CD4-positive, alpha-beta memory T cell (primary cell): ENCODE results near the gene ACOXL. TPM values are rescaled to one million over a fixed set of nuclear protein-coding genes. Genes with fewer than 3 reads are reported as not detected.

Experiments used
- CTCF ChIA-PET: fragments of 350-600 bp; sonication (Branson Sonifier 250); formaldehyde crosslinking; loops from one replicate; lab custom pipeline; 2021; ENCODE audit warnings: inconsistent platforms; ENCODE audit not compliant: partially characterized antibody; lab: Charles Lee
- POLR2A ChIA-PET: fragments of 350-600 bp; sonication (Branson Sonifier 250); formaldehyde crosslinking; loops from one replicate; lab custom pipeline; 2021; ENCODE audit not compliant: partially characterized antibody; lab: Charles Lee
- DNase-seq, 5 donors: peaks; one replicate each; pipeline versions ENCODE4 v3.0.0 to v3.0.0-alpha.2; 2020 to 2022; ENCODE audit warnings: mixed read lengths in 1 of 5
- H3K27ac ChIP-seq: one replicate; pipeline ENCODE4 v1.7.0; 2013; ENCODE audit warnings: low read depth, low read length
- H3K27me3 ChIP-seq: 2 replicates; pipeline ENCODE4 v1.7.0; 2013; ENCODE audit warnings: mild to moderate bottlenecking, low read length, moderate library complexity; ENCODE audit not compliant: insufficient read depth
- H3K36me3 ChIP-seq: 2 replicates; pipeline ENCODE4 v1.7.0; 2013; ENCODE audit warnings: mild to moderate bottlenecking, low read length, moderate library complexity; ENCODE audit not compliant: insufficient read depth
- H3K4me1 ChIP-seq: 2 replicates; pipeline ENCODE4 v1.7.0; 2013; ENCODE audit warnings: mild to moderate bottlenecking, low read length, moderate library complexity; ENCODE audit not compliant: insufficient read depth
- H3K4me3 ChIP-seq, 2 donors: one replicate each; pipeline ENCODE4 v1.7.0; 2013; ENCODE audit warnings: low read length in 2 of 2, mild to moderate bottlenecking in 1 of 2
- H3K9me3 ChIP-seq, 2 donors: one replicate each; pipeline ENCODE4 v1.7.0; 2013; ENCODE audit warnings: low read length in 2 of 2, control low read depth in 1 of 2; ENCODE audit not compliant: control insufficient read depth in 1 of 2
- H3K27ac Mint-ChIP-seq, 7 donors: one replicate each; pipeline ENCODE4 v1.8.0; 2020 to 2021; ENCODE audit warnings: mixed read lengths in 7 of 7, mild to moderate bottlenecking in 6 of 7, inconsistent platforms in 3 of 7, moderate library complexity in 3 of 7
- H3K27me3 Mint-ChIP-seq, 2 donors: one replicate each; pipeline ENCODE4 v1.8.0; 2020 to 2021; ENCODE audit warnings: mixed read lengths in 2 of 2
- H3K36me3 Mint-ChIP-seq, 2 donors: one replicate each; pipeline ENCODE4 v1.8.0; 2020 to 2021; ENCODE audit warnings: mixed read lengths in 2 of 2, inconsistent platforms in 1 of 2, mild to moderate bottlenecking in 1 of 2
- H3K4me1 Mint-ChIP-seq, 4 donors: one replicate each; pipeline ENCODE4 v1.8.0; 2020 to 2021; ENCODE audit warnings: mixed read lengths in 4 of 4, mild to moderate bottlenecking in 1 of 4
- H3K4me3 Mint-ChIP-seq, 8 donors: one replicate each; pipeline ENCODE4 v1.8.0; 2020 to 2021; ENCODE audit warnings: mixed read lengths in 8 of 8, mild to moderate bottlenecking in 7 of 8, moderate library complexity in 6 of 8, inconsistent platforms in 3 of 8
- H3K9me3 Mint-ChIP-seq, 8 donors: one replicate each; pipeline ENCODE4 v1.8.0; 2020 to 2021; ENCODE audit warnings: mixed read lengths in 8 of 8, mild to moderate bottlenecking in 5 of 8, inconsistent platforms in 3 of 8, moderate library complexity in 1 of 8
- intact Hi-C: fragments of 100-400 bp; cut with micrococcal nuclease; formaldehyde crosslinking; loops from one replicate; pipeline ENCODE4 v1.15.1; 2023
- polyA plus RNA-seq, 2 donors: library from polyadenylated mRNA; unstranded; fragments of 300-500 nt; fragmentation: Illumina TruSeq; gene quantifications; one replicate each; pipeline ENCODE4 v1.2.3, GENCODE V29; 2021
- total RNA-seq, 2 experiments: library from RNA; stranded (reverse); gene quantifications; one replicate each; pipeline ENCODE4 v1.2.3, GENCODE V29; 2021

Gene ACOXL
- total and polyA plus RNA-seq, 4 experiments from 2014 or later, result not detected

DNA sequence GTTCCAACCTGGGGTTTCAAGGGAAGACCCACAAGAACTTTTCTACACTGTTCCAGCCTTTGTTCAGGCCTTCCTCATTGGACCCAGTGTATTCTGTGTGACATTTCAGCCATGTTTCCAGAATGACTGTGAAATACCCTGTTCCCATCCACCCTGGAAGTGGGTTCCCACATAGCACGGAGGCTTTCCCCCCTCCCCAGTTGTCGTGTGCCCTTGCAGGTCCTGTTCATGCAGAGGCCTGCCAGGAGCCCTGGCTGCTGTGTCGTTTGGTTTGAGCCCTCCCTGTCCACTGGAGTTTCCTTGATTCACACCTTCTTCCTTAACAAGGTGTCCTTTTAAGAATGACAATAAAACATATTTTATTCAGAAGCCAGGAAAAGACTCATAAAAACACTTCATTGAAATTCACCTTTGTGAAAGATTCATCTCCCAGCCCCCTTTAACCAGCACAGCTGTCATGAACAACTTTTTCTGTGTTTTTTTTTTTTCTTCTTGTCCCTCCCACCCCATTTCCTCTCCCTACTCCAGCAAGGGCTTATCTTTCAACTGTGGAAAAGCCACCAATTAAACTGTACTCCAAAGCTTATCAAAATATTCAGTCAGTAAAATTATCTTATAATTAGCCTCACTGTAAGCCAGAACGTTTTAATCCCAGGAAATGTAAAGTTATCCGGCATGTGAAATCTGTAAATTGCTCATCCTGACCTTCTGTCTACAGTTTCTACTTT is 106.4 kb downstream of the ACOXL start:
- no peak overlapping the region for H3K27ac ChIP-seq
- Mint-ChIP-seq H3K27me3 (peaks cover 0 to 4% of the 10 kb centered on the region in 2 donors), H3K27ac (peak overlapping the region in 1 of 7 donors; percentile 16), H3K4me3 (no peak overlapping the region), H3K36me3 (no peaks in the 10 kb centered on the region), H3K9me3 (no peaks in the 10 kb centered on the region), H3K4me1 (peaks cover 2 to 5% (median 3%) of the 10 kb centered on the region in 4 donors)
- intact Hi-C loops, result no loop called here
- H3K9me3 ChIP-seq, result no peaks in the 10 kb centered on the region
- H3K36me3 ChIP-seq, result no peaks in the 10 kb centered on the region
- POLR2A ChIA-PET, result no interaction called here
- no peak overlapping the region for H3K4me3 ChIP-seq
- DNase-seq, result no peak
- CTCF ChIA-PET, result interaction anchor here (1.8 kb wide), 1 partner anchor 27 kb away, joined by 8 read pairs; no protein-coding TSS in a partner anchor
- no peaks in the 10 kb centered on the region for H3K27me3 ChIP-seq
- no peaks in the 10 kb centered on the region for H3K4me1 ChIP-seq

DNA sequence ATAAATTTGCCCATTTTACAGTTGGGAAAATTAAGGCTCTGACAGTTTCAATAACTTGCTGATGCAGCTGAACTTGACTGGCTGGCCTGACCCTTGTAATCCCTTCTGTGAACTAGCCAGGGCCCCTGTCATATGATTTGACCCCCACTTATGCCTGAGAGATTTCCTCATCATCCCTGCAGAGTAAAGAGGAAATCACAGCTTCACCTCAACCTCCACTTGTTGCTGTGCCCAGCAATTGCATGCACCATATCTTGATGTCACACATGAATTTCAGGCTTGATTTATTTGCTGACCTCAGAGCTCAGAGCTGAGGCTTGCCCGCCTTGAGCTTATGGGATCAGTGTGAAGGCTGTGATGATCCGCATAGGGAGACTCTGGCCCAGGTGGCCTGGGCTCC is 108.1 kb downstream of the ACOXL start:
- Mint-ChIP-seq H3K27me3 (peaks cover 0 to 2% of the 10 kb centered on the region in 2 donors), H3K27ac (no peak overlapping the region), H3K9me3 (peaks cover 0 to under 1% (median 0%) of the 10 kb centered on the region in 8 donors), H3K4me3 (no peak overlapping the region), H3K36me3 (no peaks in the 10 kb centered on the region), H3K4me1 (peaks cover 4 to 9% (median 7%) of the 10 kb centered on the region in 4 donors)
- ChIA-PET CTCF (interaction anchor here (0.7 to 1.1 kb wide), 5 partner anchors 11 to 28 kb away, joined by 3 to 5 read pairs (median 3); no protein-coding TSS in a partner anchor), POLR2A (no interaction called here)
- no peak for DNase-seq
- H3K4me3 ChIP-seq, result no peak overlapping the region
- no peaks in the 10 kb centered on the region for H3K9me3 ChIP-seq
- H3K36me3 ChIP-seq, result no peaks in the 10 kb centered on the region
- H3K27me3 ChIP-seq, result no peaks in the 10 kb centered on the region
- no peak overlapping the region for H3K27ac ChIP-seq
- intact Hi-C loops, result no loop called here
- H3K4me1 ChIP-seq, result no peaks in the 10 kb centered on the region

DNA sequence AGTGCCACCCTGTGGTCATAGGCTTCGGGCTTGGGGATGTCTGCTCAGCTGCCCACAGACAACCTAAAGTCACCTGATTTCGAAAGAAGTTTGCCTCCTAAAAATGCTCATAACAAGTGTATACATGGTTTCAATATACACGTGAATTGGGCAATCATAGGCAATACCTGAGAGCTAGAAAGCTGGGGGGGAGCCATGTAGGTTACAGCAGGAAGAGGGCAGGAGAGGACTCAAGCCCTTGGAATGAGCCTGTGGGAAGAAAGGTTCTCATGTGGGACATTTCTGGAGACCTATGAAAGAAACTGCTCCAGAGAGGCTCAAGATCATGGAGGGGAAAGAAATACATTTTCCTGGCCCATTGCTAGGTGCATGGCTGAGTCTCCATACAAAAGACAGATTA is 109.7 kb downstream of the ACOXL start:
- Mint-ChIP-seq H3K27me3 (peaks cover 0 to 2% of the 10 kb centered on the region in 2 donors), H3K9me3 (peaks cover 0 to 1% (median 0%) of the 10 kb centered on the region in 8 donors), H3K4me1 (peaks cover 8 to 24% (median 20%) of the 10 kb centered on the region in 4 donors), H3K27ac (no peak overlapping the region), H3K36me3 (no peaks in the 10 kb centered on the region), H3K4me3 (no peak overlapping the region)
- ChIA-PET CTCF (interaction anchor here (1.1 kb wide), 1 partner anchor 11 kb away, joined by 5 read pairs; no protein-coding TSS in a partner anchor), POLR2A (no interaction called here)
- no peaks in the 10 kb centered on the region for H3K36me3 ChIP-seq
- H3K4me3 ChIP-seq, result no peak overlapping the region
- peaks cover 11% of the 10 kb centered on the region for H3K4me1 ChIP-seq
- H3K27me3 ChIP-seq, result no peaks in the 10 kb centered on the region
- no peaks in the 10 kb centered on the region for H3K9me3 ChIP-seq
- intact Hi-C loops, result no loop called here
- no peak for DNase-seq
- no peak overlapping the region for H3K27ac ChIP-seq

- Histone ChIP-seq H3K4me3 (no peak overlapping the region), H3K4me1 (peaks cover 26% of the 10 kb centered on the region), H3K27ac (no peak overlapping the region), H3K9me3 (no peaks in the 10 kb centered on the region), H3K36me3 (no peaks in the 10 kb centered on the region), H3K27me3 (no peaks in the 10 kb centered on the region)
- Mint-ChIP-seq H3K27ac (peak overlapping the region in 3 of 7 donors; percentile 1 to 3 (median 3)), H3K4me3 (peak overlapping the region in 1 of 8 donors; percentile 2), H3K4me1 (peaks cover 16 to 35% (median 28%) of the 10 kb centered on the region in 4 donors), H3K36me3 (no peaks in the 10 kb centered on the region), H3K27me3 (peaks cover 0 to 2% of the 10 kb centered on the region in 2 donors), H3K9me3 (peaks cover 0 to 1% (median 0%) of the 10 kb centered on the region in 8 donors)
- CTCF ChIA-PET, result interaction anchor here (1.9 kb wide), 1 partner anchor 30 kb away, joined by 6 read pairs; no protein-coding TSS in a partner anchor
- POLR2A ChIA-PET, result interaction anchor here (1.0 kb wide), 1 partner anchor 385 kb away, joined by 3 read pairs; no protein-coding TSS in a partner anchor
- no peak for DNase-seq
- intact Hi-C loops, result no loop called here
These were observed 111.1 kb downstream of the ACOXL start for GRCh38 chr2:110843496-110843895.

DNA sequence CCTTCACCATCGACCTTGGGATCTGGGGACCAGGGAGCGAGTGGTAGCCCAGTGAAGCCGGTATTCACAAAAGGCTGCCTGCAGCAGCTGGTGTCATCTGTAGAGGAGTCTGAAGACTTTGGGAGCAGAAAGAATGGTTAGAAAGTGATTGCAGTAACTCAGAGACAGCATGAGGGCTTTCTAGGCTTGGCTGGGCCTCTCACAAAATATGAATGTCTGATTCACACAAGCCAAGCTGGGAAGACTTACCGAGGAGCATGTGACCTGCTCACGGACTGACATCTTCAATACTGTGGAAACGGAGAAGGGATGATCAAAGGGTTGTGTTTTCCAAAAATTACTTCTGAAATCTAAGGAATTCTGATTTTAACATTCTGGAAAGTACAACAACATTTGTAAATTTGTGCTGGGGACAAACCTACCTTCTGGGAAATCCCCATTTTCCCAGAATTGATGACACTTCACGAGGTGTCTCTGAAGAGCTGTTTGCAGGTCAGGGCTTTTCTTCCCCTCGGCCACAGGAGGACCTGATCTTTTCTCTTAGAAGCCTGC is 111.7 kb downstream of the ACOXL start:
- H3K4me1 ChIP-seq, result peaks cover 26% of the 10 kb centered on the region
- Mint-ChIP-seq H3K4me3 (no peak overlapping the region), H3K9me3 (peaks cover 0 to 1% (median 0%) of the 10 kb centered on the region in 8 donors), H3K4me1 (peaks cover 16 to 40% (median 28%) of the 10 kb centered on the region in 4 donors), H3K27ac (peak overlapping the region in 3 of 7 donors; percentile 1 to 73 (median 3)), H3K27me3 (peaks cover 0 to 2% of the 10 kb centered on the region in 2 donors), H3K36me3 (no peaks in the 10 kb centered on the region)
- H3K27ac ChIP-seq, result no peak overlapping the region
- no peak overlapping the region for H3K4me3 ChIP-seq
- DNase-seq, result no peak
- POLR2A ChIA-PET, result no interaction called here
- CTCF ChIA-PET, result interaction anchor here (1.2 to 1.9 kb wide), 2 partner anchors 10 to 31 kb away, joined by 3 to 6 read pairs; no protein-coding TSS in a partner anchor
- H3K36me3 ChIP-seq, result no peaks in the 10 kb centered on the region
- H3K9me3 ChIP-seq, result no peaks in the 10 kb centered on the region
- intact Hi-C loops, result no loop called here
- no peaks in the 10 kb centered on the region for H3K27me3 ChIP-seq

DNA sequence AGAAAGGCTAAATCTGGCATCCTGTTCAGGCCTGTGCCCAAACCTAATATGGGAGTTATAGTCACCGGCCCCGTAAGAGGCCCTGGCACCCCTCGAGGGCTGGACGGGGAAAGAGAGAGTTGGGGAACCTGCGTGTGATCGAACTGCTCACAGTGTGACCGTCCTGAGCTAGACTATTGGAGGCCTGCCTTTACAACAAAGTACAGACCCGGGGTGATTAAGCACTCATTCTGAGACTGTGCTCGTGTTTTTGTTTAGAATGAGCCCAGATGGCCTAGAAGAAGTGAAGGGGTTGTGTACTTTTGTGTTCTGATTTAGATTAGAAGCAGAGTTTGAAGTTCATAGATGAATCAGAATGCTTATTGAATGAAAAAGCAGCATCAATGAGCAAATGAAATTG is 115.3 kb downstream of the ACOXL start:
- POLR2A ChIA-PET, result interaction anchor here (1.0 kb wide), 1 partner anchor 10 kb away, joined by 4 read pairs; no protein-coding TSS in a partner anchor
- Mint-ChIP-seq H3K4me1 (peaks cover 31 to 63% (median 44%) of the 10 kb centered on the region in 4 donors), H3K27ac (peak overlapping the region; percentile 10 to 96 (median 77)), H3K9me3 (peaks cover 0 to 1% (median 0%) of the 10 kb centered on the region in 8 donors), H3K4me3 (peak overlapping the region in 2 of 8 donors; percentile 2 to 18), H3K27me3 (no peaks in the 10 kb centered on the region), H3K36me3 (no peaks in the 10 kb centered on the region)
- H3K27me3 ChIP-seq, result no peaks in the 10 kb centered on the region
- H3K27ac ChIP-seq, result peak overlapping the region; percentile 4
- no peaks in the 10 kb centered on the region for H3K9me3 ChIP-seq
- peaks cover 42% of the 10 kb centered on the region for H3K4me1 ChIP-seq
- no peaks in the 10 kb centered on the region for H3K36me3 ChIP-seq
- CTCF ChIA-PET, result interaction anchor here (0.6 to 1.7 kb wide), 4 partner anchors 12 to 35 kb away, joined by 3 to 10 read pairs (median 6); no protein-coding TSS in a partner anchor
- no peak for DNase-seq
- intact Hi-C loops, result no loop called here
- no peak overlapping the region for H3K4me3 ChIP-seq

GRCh38 chr2:110848071-110848470 is 115.7 kb downstream of the ACOXL start:
- Histone ChIP-seq H3K4me1 (peaks cover 47% of the 10 kb centered on the region), H3K36me3 (no peaks in the 10 kb centered on the region), H3K27ac (no peak overlapping the region), H3K9me3 (no peaks in the 10 kb centered on the region), H3K4me3 (no peak overlapping the region), H3K27me3 (no peaks in the 10 kb centered on the region)
- POLR2A ChIA-PET, result interaction anchor here (1.0 kb wide), 1 partner anchor 10 kb away, joined by 4 read pairs; no protein-coding TSS in a partner anchor
- Mint-ChIP-seq H3K9me3 (peaks cover 0 to 1% (median 0%) of the 10 kb centered on the region in 8 donors), H3K36me3 (no peaks in the 10 kb centered on the region), H3K27me3 (no peaks in the 10 kb centered on the region), H3K27ac (peak overlapping the region in 3 of 7 donors; percentile 25 to 94 (median 38)), H3K4me3 (peak overlapping the region in 1 of 8 donors; percentile 2), H3K4me1 (peaks cover 35 to 67% (median 49%) of the 10 kb centered on the region in 4 donors)
- DNase-seq, result no peak
- intact Hi-C loops, result no loop called here
- CTCF ChIA-PET, result interaction anchor here (1.5 to 1.7 kb wide), 2 partner anchors 11 to 35 kb away, joined by 8 to 10 read pairs; no protein-coding TSS in a partner anchor
